Hypothalamus (tissue), 51 donors: Measurements from ENCODE around the gene TXNDC11.

Experiments used
- DNase-seq, 51 donors: peaks; one replicate each; lab custom pipeline; 2025; lab: John Stamatoyannopoulos, UW

TXNDC11 gene

DNA sequence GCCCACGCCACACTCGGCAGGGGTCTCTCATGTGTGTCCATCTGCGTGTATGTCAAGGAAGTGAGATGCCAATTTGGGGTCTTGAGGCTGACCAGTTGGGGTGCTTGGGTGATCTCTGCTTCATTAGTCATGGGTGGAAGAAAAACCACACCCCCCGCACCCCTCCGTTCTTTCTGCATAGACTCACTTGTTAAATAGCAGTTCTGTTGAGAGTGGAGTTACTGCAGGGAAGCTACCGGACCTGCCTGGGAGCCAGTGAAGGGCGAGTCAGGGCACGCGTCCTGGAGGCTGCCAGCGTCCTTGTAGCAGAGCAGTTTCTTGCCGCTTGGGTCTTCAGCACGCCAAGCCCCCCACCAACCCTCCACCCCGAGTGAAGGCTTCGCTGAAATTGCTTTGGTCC is 65.9 kb downstream of the TXNDC11 start:
- no peak for DNase-seq

DNA sequence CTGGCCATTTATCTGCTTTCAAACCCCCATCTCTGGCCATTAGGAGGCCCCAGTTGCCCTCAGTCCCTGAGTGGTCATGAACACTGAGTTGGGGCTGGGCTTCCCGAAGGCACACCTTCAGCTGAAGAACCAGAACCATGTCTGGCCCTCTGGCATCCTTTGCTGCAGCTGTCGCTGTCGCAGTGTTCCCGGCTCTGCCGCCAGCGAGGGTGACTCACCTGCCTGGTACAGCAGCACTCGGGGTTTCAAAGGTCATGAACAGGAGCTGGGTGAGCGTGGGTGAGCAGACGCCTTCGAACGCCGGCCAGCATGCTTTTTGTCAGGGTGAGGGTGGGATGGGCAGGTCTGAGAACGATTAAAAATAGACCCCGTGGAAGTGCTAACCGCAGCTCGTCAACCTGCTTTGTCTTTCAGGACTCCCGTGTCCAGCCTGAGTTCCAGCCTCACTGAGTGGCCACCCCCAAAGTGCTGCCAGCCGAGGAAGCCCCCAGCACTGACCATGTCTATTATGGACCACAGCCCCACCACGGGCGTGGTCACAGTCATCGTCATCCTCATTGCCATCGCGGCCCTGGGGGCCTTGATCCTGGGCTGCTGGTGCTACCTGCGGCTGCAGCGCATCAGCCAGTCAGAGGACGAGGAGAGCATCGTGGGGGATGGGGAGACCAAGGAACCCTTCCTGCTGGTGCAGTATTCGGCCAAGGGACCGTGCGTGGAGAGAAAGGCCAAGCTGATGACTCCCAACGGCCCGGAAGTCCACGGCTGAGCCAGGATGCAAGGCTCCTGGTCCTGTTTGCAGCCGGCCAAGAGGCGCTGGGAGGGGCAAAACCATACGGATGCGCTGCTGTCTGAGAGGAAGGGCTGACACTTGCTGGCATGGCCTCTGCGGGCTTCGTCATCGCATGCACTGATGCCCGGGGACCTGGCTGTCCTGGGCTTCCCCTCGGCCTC is 66.8 kb downstream of the TXNDC11 start:
- peak in 2 of 51 donors; percentile 14 to 42 for DNase-seq

DNA sequence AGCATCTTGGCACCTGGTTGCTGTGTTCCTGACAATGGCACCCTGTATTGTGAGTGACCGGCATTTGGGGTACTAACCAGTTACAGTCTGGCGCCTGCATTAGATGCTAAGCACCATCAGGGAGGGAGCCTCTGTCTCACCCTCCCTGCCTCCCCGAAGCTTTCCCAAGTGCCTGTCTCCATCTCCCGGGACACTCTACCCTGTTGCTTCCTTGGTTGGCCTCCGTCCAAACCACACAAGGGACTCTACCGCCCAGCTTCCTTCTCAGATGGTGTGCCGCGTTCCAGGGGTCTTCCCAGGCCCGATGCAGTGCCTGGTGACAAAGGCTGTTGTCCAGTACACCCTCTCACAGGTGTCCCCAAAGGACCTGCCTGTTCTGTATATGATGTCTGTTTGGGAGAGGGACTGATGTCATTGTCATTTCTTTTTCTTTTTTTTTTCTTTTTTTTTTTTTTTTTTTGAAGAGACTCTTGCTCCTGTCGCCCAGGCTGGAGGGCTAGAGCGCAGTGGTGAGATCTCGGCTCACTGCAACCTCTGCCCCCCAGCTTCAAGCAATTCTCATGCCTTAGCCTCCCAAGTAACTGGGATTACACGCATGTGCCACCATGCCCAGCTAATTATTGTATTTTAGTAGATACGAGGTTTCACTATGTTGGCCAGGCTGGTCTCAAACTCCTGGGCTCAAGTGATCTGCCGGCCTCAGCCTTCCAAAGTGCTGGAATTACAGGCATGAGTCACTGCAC is 67.7 kb downstream of the TXNDC11 start:
- DNase-seq = peak in 4 of 51 donors; percentile 16 to 38 (median 20)

DNA sequence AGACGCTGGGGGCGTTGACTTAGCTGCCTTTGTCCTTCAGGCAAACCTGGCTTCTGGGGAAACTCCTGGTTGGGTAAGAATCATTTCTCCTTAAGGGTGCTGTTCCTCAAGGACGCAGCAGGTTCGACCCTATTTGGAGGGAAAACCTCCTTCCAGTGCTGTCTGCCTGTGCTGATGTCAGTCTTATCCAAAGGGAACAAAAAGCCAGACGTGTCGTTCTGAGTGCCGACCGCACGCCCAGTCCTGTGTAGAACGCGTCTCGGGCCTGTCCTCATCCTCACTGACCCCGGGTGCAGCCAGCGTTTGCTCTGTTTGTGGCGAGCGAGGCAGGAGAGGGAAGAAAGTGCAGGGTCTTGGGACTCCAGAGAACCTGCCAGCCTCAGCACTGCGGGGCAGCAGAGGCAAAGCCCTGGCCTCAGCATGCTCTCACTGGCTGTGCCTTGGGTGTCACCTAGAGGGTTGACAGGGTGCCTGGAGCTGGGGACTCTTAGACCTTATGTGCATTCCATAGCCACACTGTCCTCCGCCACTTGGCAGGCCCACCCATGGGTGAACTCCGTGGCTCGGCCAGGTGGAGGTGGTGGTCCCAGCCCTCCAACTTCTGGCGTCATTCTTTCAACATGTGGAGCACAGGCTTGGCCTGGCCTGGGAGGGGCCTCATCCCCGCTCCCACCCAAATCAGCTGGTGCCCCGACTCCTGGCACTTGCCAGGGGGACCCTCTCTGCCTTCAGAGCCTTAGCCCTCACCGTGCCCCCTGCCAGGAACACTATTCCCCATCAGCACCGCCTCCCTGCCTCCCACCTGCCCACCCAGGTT is 68.4 kb downstream of the TXNDC11 start:
- no peak for DNase-seq

DNA sequence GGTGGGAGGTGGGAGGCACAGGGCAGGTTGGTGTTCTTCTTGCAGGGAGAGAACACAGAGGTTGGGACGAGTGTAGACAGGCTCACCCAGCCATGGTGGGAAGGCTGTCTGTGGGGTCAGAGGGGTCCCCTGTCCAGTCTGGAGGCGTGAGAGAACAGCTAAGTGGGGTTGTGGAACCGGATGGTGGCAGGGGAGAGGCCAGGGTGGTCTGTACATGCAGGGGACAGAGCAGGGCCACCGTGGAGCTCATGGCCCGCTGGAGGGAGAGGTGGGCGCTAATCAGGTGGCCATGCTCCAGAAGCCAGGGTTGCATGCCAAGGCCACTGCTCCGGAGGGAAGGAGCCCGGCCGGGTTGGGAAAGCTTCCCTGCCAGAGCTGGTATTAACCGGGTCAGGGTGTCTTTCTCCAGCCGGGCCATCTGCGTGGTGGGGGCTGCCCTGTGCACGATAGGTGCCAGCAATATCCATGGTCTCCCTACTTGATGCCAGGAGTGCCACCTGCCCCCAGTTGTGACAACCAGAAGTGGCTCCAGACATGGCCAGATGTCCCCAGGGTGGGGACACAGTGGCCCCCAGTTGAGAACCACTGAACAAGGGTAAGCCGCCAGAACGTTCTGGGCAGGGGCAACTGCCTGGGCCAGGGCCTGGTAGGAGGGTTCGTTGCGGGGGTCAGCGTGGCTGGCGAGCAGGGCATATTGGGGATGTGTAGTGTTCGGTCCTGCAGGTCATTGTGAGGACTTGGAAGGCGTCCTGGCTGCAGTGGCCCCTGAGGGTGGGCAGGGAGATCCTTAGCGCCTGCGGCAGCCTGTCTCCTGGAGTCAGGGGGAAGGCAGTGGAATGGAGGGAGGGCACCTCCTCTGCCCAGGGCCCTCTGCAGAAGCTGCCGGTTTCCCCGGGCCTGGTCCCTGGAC is 69.3 kb downstream of the TXNDC11 start:
- DNase-seq = peak in 10 of 51 donors; percentile 20 to 62 (median 42)

DNA sequence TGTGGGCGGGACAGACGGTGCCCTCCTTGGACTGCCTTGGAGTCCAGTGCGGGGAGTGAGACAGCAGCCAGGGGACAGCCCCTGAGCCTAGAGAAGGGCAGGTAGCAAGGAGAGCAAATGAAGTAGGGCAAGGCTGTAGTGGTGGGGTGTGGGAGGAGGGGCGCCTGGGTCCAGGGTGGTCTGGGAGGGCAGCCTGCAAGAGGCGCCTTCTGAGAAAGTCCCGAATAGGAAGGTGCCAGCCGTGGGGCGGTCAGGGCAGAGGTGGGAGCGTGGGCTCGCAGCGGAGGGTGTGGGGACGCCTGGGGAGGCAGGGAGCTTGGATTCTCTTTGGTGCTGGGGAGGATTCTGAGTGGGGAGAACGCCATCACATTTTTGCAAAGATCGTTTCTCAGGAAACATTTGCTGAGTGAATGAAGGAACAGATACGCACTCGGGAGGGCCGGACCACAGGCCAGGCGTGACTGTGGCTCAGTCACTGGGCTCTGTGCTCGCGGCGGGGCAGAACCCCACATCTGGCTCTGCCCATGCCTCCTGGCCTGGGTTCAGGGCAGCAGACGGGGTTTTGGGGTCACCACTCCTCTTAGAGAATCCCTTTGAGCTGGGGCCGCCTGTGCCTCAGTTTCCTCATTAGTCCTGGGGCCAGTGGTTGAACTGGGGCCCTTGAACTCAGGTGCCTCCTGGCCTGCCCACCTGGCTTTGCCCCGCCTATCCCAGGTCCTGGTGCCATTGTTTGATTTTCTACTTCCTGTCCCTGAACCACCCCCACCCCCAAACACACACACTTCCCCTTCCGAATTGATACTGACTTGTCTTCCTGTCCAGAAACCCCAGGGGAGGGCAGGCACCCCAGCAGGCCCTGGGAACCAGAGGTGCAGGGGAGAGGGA is 70.2 kb downstream of the TXNDC11 start:
- DNase-seq = no peak

DNA sequence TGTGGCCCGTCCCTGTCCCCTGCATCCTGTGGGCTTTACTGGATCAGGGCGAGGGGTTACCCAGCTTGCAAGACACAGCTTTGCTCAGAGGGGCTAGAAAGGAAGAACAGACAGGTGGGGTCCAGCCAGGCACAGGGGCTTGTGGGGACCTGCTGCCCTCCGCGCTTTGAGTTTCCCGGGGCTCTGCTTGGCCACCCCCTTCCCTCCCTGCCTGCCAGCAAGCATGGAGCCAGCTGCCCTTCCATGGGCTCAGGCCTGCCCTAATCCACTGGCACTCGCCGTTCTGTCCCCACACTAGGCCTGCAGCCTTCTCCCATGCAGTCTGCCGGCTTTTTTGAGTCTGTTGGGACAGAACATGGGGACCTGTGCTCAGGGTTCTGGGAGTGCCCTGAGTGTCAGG is 71.0 kb downstream of the TXNDC11 start:
- DNase-seq = peak in 1 of 51 donors; percentile 31

DNA sequence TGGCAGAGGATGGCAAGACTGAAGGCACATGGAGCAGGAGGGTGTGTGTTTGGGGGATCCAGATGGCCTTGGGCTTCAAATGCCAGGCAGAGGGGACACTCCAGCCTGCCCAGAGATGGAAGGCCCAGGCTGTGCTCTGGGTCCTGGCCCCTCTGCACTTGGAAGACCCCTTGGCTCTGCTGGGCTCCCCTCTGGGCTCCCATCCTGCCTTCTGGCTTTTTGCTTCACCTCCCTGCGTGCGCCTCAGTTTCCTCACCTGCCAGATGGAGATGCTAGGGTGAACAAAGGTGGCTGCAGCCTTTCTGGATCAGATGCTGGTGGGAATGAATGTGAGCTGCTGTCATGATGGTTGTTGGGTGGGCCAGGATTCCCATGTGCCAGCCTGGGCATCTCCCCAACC is 71.4 kb downstream of the TXNDC11 start:
- no peak for DNase-seq

DNA sequence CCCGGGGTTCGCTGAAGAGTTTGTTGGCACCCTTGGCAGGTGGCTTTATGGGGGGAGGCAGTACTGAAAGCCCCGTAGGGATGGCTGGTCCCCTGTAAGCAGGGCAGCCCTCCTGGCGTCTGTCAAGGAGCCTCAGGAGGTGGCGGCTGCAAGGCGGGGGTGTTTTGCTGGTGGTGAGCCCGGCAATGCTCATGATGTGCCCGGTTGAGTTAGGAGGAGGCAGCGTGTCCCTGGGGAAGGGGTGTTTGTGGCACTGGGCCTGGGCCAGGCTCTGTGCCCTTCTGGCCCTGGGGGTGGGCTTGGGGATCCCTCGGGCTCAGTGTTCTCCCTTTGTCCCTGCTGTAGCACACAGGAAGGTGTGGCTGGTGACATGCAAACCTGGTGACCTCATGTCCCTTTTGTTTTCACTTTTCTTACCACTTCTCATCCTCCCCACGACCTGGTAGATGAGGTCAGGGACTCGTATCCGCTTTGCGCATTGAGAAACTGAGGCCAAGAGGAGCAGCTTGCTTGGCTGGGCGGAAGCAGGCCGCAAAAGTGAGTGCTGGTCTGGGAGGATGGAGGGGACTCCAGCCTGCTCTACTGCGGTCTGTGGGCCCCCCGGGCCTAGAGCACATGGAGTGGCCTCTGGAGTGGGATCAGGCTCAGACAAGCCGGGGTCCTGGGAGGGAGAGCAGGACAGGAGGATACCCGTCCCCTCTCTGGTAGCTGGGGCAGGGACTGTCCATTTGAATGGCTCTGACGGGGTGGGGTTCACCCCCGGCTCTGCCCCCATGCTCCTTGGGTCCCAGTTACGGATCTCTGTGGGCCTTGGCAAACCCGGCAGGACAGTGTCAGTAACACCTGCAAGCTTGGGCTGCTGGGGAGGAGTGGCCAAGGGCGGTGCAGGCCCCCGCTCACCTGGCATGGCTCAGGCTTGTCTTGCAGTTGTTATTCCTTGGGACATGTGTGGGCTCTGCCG is 72.2 kb downstream of the TXNDC11 start:
- DNase-seq = peak in 4 of 51 donors; percentile 31 to 65 (median 47)

DNA sequence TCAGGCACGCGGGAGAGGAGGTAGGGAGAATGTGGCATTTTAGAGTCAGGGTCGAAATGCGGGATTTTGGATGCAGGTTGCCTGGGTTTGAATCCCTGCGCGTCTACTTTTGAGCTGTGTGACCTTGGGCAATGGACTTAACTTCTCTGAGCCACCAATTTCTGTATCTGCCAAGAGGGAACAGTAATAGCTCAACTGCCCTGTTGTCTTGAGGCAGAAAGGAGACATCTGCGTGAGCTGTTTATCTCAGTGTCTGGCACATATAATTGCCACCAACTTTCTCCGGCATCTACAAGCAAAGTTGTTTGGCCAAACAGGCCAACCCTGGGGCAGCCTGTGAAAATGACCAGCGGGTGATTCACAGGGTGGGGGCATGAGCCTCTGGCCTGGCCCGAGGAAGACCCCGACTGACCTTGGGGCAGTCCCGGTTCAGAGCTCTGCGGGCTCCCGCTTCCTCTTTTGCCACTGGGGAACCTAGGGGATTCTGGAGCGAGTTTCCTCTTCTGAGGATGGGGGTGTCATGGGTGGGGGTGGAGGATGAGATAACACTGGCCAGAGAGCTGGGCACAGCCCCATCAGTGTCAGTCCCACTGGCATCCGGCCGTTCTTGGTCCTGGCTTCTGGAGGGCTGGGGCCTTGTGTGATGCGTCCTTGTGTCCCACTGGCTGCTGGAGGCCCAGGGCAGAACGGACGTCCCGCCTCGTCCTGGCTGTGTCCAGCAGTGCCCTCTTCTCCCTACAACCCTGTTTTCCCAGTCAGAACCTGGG is 73.1 kb downstream of the TXNDC11 start:
- DNase-seq = peak in 24 of 51 donors; percentile 26 to 70 (median 48)

DNA sequence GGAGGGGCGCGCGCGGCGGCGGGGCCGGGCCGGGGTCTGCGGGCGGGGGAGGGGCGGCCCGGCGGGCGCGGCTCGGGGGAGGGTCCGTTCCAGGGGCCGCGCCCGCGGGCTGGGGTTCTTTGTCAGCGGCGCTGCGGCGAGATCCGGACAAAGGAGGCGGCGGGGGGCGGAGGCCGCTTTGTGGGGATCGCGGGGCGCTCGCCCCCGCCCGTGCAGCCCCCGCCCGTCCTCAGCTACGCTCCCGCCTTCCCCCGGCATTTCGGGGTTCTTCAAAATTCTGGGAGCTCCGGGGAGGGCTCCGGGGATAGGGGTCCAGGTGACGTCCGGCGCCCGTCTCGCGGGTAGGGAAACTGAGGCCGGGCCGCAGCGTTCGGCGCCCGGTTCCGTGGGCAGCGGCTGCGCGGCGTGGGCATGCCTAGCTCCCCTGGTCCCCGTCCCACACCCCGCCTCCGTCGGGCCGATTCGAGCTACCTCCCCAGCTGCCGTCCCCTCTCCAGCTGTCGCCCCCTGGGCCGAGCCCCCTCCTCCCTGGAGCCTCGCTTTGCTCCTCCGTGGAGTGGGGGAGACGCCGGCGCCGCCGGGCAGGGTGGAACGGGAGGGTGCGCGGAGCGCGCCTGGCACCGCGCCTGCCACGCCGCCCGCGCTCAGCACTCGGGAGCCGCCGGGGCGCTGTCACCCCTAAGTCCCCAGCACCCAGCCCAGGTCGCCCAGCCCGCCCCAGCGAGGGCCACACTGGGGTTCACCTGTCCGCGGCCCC is 73.9 kb downstream of the TXNDC11 start:
- peak in 10 of 51 donors; percentile 18 to 42 (median 32) for DNase-seq

DNA sequence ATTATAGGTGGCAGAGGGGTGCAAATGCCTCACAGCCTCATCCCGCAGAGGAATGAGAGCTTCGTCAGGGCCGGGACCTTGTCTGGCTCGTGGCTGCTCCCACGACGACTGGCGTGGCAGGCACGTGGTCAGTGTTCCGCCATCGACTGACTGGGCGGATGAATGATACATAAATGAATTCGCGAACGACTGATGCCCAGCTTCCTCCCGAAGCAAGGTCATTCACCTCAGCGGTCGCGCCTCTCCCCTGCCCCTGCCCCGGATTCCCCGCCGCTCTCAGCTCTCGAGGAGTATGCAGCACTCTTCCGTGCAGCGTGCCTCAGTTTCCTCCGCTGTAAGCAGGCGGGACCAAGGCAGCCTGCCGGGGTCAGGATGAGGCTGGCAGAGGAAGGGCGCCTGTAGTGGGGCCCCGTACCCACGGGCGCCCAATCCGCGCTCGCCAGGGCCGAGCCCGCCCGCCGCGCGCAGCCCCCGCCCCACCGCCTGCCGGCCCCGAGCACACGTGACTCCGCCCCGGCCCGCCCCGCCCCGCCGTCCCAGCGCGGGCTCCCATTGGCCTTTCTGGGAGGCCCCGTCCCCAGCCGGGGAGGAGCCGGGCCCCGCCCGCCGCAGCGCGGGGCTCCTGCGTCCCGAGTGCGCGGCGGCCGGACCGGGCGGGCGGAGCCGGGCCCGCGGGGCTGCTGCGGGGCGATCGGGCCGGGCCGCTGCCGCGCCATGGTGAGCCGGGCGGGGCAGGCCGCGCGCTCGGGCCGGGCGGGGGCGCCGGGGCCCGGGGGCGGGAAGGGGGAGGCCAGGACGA is 74.6 kb downstream of the TXNDC11 start, which contains the start of gene SNN:
SNN (plus strand) TSS at position 632 of the 799 bp plus-strand sequence. CDS start 7,605 bp downstream, outside the sequence.
- DNase-seq = peak in 49 of 51 donors; percentile 19 to 93 (median 73)

DNA sequence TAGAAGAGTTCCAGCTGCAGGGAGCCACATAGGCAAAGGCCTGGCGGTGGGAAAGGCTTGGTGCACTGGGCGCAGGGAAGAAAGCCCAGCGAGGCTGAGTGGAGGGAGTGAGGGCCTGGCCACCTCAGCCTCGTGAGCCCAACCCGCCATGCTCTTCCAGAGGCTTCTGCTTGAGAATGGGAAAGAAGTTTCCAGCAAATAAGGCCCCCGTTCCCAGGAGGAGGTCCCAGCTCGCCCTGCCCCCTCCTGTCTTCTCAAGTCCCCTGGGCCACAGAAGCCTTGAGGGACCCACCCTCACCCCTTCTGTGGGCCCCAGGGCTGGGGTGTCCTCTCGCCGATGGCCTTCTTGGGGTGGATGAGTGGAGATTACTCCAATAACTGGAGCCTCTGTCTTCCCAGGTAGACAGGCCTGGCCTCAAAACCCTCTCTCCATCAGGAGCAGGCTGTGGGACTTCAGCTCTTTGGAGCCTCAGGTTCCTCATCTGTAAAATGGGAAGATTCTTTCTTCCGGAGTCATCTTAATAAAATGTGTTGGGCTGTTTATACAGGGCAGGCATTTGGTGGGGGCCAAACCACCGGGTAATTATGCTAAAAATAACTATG is 75.3 kb downstream of the TXNDC11 start:
- no peak for DNase-seq
